Keratinocyte (primary cell): ENCODE data around the gene PDE3A.

Experiments
- EZH2 ChIP-seq: IDR thresholded peaks from one replicate; pipeline ENCODE4 v1.6.1; 2012; ENCODE audit warnings: inconsistent platforms, mild to moderate bottlenecking, low read length, moderate library complexity
- TF ChIP-seq, protein P1 (sequence below), 3 experiments: IDR thresholded peaks in 1 of 3; conservative IDR thresholded peaks in 1 of 3; optimal IDR thresholded peaks in 1 of 3; 2 replicates in 2 of 3; 3 replicates in 1 of 3; pipeline versions ENCODE3 to v1.5.1; 2011; ENCODE audit warnings: low read length in 3 of 3, mild to moderate bottlenecking in 3 of 3, moderate library complexity in 2 of 3, control low read depth in 1 of 3, inconsistent platforms in 1 of 3; ENCODE audit not compliant: insufficient read depth in 2 of 3; ENCODE audit errors: extremely low read depth in 1 of 3

DNA sequence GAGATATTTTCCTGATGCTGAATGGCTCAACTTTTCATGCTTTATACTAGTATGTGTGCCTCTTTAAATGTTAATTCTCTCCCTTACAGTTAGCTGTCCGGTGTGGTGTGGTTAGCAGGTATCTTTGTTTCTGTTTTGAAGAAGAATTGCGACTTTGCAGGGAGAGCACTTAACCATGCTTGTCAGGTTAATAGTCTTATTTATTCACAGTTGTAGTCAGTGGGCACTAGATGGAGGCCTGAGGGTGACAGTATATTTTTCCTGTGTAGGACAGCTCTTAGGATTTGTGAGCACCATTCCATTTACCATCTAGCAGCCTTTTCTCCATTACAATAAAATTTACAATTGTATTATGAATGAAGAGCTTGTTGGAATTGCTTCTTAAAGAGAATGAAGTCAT is 34.9 kb downstream of the PDE3A start:
- TF ChIP-seq, protein P1, sequence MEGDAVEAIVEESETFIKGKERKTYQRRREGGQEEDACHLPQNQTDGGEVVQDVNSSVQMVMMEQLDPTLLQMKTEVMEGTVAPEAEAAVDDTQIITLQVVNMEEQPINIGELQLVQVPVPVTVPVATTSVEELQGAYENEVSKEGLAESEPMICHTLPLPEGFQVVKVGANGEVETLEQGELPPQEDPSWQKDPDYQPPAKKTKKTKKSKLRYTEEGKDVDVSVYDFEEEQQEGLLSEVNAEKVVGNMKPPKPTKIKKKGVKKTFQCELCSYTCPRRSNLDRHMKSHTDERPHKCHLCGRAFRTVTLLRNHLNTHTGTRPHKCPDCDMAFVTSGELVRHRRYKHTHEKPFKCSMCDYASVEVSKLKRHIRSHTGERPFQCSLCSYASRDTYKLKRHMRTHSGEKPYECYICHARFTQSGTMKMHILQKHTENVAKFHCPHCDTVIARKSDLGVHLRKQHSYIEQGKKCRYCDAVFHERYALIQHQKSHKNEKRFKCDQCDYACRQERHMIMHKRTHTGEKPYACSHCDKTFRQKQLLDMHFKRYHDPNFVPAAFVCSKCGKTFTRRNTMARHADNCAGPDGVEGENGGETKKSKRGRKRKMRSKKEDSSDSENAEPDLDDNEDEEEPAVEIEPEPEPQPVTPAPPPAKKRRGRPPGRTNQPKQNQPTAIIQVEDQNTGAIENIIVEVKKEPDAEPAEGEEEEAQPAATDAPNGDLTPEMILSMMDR (optimal IDR thresholded peaks at IDR 0.05 in 1 of 3, IDR thresholded peaks at IDR 0.05 in 1 of 3, conservative IDR thresholded peaks at IDR 0.05 in 1 of 3; ENCODE audit: extremely low read depth in 1 of 3, insufficient read depth in 2 of 3, low read length in 3 of 3), result no peak
- no peak for TF ChIP-seq EZH2
